Prostate gland (tissue), 2 donors: ENCODE measurements around the gene DIP2B.

Experiments
- CTCF ChIP-seq, 4 experiments: fragments of 200-600 bp in 2 of 4; fragments of 450-650 bp in 2 of 4; sonication (generic) in 2 of 4; IDR thresholded peaks; 1 replicate in 3 of 4; 2 replicates in 1 of 4; pipeline ENCODE4 v1.5.1; 2016 to 2019; ENCODE audit warnings: antibody characterized with exemption in 4 of 4, mild to moderate bottlenecking in 2 of 4, moderate library complexity in 2 of 4
- POLR2A ChIP-seq: fragments of 450-650 bp; IDR thresholded peaks from one replicate; pipeline ENCODE4 v1.6.1; 2016; ENCODE audit warnings: antibody characterized with exemption, mild to moderate bottlenecking
- POLR2AphosphoS5 ChIP-seq: sonication (generic); formaldehyde crosslinking; IDR thresholded peaks from one replicate; pipeline ENCODE4 v1.6.1; 2017; ENCODE audit warnings: antibody characterized with exemption

- TF ChIP-seq CTCF (IDR thresholded peaks at IDR 0.05) (no peak), POLR2A (no peak), POLR2AphosphoS5 (no peak)
Measured at GRCh38 chr12:50505675-50506530, 1.1 kb downstream of the DIP2B start.
